Superior temporal gyrus (tissue), 1 donor: ENCODE measurements around the gene RABGGTA.
"Not testable (repeated sequence)": the region's sequence is repeated elsewhere in the genome, so short reads cannot be mapped to it uniquely, and the experiment has no call there.

Experiments
- DNase-seq: peaks from one replicate; pipeline ENCODE4 v3.0.0-alpha.2; 2016; ENCODE audit errors: extremely low spot score

The RABGGTA gene

DNA sequence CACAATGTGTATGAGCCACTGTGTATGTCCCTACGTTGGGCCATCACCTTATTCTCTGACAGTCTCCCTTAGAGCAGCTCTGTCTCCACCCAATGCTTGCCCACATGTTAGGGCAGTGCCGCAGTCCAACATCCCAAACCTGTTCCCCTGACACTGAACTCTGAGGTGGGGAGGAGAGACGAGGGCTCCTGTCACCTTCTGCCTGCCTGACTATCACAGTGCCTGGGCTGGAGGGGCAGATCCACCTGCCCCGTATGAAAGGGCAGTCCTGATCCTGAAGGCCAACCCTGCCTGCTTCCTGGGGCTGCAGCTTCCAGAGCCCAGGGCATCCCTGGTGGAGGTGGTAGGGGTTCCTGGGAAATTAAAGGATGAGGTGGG is 10.6 kb downstream of the RABGGTA start:
- DNase-seq: no peak

DNA sequence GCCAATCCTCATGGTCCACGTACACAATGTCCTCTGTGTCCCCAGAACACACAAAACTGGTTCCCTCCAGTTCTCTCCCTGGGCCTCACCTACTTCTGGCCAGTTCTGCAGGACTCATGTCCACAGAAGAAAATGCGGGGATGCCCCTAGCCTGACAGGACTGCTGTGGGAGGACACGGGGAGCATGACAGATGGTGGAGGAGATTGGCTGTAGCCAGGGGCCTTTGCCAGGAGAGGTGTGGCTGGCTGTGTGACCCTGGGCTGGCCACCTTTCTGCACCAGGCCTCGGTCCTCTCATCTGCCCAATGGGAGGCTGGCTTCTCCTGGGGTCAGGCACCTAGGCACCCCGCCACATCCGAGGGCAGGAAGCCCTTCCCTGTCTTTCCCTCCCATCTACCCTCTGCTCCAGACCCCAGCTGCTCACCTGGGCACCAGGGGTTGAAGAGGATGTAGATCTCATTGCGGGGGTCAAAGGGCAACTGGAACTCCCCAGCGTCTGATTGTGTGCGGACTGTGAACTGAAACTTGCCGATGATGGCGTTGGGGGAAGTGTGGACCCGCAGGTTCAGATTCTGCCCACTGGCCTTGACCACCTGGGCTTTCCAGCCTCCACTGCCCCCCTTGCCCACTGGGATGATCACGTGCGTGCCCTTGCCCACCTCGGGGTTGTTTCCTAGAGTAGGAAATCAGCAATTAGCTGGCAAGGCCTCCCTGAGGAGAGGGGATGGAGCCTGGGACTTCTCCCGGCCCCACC is 11.2 kb downstream of the RABGGTA start:
- DNase-seq: no peak

DNA sequence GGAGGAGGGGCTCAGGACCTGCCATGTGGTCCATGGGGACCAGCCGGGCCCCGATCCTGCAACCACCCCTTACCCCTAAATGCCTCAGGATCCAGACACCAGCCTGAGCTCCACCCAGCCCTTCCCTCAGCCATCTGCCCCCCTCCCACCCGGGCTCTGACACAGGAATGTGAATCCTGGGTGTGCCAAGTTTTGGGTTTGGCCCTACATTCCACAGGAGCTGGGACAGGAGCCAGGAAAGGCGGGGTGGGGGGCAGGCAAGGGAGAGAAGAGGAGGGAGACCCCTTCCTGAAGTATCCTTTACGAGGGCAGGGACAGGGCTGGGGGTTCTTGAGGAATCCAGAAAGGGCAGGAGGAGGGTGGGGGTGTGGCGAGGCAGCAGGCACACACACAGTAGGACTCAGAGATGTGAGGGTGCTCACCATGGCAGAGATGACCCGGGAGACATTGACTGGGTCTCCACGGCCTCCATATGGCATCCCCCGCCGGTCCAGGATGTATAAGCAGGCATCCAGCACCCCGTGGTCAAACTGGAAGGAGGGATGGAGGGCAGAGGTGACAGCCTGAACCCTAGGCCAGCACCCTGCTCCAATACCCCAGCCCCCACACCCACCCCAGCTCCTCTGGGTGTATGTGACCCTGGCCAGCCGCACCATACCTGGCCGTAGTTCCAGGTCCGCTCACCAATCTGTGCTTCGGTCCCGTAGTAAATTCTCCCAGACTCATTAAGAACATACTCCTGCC is 11.9 kb downstream of the RABGGTA start:
- no peak for DNase-seq

DNA sequence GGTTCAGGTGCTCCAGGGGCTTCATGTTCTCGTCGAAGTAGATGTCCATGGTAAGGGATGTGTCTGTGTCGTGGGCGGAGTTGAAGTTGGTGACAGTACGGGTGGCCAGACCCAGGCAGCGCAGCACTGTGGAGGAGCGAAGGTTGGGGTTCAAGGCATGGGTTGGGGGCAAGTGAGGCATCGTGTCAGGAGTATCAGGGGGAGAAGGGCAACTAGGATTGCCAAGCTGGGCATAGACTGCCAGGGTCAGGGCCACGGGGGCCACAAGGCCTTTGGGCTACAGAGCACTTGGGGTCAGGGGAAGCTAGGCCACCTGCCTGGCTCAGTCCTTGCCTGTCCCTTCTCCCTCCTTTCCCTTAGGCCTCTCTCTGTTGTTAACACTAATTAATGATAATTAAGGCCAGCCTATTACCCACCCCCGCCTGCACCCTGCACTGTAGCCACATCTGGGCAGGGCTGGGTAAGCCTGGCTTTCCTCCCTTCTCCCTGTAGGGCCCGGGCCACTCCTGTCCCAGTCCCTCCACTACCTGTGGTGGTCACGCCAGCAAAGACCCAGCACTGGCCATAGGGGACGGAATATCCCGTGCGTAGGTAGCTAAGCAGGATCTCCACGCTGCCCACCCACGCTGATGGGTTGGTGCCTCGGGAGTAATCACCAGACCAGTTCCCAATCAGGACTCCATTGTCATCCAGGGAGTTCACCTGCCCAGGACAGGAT is 12.7 kb downstream of the RABGGTA start:
- no peak for DNase-seq

DNA sequence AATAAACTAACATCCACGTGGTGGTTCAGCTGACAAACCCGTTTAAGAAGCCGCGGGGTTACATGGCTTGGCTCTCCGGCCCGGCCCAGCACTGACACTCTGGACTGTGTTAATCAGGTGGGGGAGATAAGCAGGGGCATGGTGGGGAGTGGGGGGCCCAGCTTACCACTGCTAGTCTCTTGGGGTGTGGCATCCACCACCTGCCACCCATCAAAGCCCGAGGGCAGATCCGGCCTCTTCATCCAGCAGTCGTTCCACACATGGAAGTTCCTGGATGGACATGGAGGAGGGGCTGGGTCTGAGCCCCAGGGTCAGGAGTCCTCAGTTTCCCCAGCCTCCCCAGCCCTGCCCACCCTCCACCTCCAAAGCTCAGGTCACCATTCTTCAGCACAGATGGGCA is 13.3 kb downstream of the RABGGTA start:
- no peak for DNase-seq

DNA sequence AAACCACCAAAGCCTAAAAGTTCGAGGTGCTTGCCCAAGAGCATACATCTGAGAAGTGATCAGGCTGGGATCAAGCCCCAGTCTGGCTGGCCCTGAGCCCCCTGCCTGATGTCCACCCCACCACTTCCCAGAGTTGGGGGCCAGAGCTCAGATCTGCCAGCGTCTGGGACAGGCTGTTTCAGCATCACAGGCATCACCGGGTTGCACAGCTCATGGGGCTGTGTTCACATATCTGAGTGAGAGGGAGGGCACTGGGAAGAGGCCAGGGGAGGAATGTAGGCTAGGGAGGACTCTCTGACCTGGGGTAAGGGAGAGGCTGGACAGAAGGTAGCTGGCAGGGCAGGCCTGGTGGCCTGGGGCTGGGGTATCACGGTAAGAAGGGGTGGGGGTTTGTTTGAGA is 14.4 kb downstream of the RABGGTA start:
- no peak for DNase-seq

DNA sequence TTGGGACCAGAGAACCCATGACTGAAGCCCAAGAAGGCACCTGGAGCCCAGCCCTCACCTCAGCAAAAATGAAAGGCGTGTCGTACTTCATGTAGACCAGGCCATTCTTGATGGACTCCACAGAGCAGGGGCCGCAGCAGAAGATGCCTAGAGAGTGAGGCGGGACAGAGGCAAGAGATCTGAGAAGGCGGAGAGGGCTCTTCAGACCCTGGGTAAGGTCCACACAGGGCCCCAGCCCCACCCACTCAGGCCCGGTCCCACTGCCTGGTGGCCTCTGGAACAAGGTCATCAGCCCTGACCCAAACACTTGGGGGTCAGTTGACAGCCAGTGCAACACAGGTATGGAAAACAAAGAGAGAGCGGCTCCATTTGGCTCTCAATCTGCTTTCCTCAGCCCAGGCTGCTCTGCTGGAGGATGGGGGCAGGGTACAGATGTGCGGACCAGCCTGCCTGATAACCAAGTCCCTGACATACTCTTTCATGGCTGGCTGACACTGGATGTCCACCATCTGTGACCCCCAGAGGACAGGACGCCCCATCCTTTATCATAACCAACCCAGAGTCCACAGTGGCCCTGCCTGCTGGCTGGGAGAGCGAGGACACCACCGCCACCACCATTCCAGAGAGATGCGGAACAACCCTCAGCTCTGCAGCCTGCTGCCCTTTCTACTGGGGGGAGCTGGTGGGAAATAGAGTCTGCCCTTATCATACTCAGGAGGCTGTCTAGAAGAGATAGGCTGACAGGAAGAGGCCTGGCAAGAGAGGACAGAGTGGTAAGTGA is 15.3 kb downstream of the RABGGTA start:
- DNase-seq: no peak

DNA sequence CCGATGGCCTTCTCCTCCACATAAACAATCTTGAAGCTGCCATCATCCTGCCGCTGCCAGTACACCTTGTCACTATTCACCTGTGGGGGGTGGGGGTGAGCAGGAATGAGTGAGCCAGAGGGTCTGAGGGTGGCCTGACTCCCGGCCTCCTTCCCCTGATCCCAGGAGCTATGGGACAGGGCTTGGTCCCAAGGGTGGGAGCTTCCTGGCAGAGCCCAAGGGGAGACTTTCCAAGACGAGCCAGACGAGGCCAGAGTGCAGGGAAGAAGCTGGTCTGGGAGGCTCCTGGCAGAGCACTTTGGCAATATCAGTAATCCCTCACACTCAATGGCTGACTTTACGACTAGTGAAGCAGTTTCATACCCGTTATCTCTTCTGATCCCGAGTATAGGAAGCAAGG is 16.0 kb downstream of the RABGGTA start:
- no peak for DNase-seq

DNA sequence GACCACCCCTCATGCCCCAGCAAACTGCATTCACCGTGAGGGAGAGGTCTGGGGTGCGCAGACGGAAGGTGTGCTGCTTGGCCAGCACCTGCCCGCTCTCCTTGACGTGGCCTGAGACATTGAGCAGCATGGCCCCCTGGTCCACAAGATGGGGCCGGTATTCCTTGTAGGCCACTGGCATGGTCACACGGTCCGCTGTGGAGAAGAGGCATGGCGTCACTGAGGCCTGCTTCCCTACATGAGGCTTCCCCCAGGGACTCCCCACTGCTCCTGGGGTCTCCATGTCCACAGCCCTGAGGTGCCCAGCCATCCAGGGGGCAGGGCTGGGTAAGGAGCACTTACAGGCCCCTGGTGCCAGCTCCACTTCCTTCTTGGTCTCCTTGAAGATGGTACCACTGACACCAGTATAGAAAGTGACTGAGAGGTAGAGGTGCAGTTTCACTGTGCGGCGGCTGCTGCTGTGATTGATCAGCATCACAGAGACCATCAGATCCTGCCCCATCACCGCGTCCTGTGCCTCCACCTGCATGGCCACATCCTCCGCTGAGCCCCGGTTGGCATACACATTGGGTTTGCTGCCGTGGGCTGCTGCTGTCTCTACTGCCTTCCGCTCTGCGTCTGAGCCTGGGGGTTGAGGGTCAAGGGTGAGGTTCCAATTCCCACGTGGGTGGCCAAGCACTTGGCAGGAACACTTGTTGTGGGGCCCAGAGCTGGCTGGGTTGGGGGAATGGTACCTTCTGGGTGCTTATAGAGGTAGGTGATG is 16.6 kb downstream of the RABGGTA start:
- DNase-seq: no peak

DNA sequence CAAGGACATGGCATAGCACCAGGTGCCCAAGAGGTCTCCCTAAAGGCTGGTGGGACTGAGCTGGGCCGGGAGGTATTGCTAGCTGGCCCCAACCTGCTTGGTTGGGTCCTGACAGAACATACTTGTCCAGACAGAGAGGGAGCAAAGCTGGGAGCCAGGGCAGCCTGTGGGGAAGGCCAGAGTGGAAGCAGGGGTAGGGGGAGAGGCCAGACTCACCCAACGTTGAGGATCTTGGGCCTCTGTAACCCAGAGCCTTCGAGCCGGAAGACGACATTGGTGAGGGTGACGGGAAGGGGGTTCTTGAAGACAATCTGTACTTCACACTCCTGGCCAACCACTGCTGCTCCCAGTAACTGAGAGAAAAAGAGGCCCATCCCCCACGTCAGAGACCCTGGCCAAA is 17.5 kb downstream of the RABGGTA start:
- DNase-seq: no peak

DNA sequence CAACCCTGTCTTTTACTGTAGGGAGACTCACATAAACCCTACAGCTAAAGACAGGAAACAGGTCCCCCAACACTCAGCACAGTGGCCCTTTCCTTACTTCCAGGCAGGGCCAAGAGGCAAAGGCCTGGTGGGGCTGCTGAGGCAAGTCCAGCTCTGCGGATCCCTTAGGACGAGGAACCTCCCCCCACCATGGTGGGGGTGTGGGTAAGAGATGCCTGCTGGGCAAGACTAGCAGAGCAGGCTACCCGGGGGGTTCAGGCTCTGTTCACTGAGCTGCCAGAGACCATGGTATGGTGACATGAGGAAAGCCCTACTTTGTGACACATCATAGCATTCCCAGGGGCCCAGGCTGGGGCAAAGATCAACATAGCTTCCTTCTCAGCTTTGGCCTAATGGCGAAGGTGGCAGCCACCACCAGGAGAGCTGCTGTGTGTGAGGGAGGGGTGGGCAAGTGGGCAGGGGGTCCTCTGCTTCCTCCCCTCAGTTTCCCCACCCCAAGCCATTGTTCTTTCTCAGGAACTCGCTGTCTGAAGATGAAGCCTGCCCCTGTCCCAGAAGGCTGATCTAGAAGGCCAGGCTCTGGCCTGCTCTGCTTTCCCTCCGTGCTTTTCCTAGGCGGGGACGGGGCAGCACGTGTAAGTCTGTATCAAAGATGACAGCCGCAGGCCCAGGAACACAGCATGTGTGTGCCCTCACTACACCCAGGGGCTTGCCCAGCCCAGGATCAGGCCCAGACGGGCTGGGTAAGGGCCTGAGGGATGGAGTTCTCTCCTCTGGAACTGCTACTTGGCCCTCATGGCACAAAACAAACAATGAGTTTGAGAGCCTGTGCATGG is 18.9 kb downstream of the RABGGTA start:
- DNase-seq: no peak

DNA sequence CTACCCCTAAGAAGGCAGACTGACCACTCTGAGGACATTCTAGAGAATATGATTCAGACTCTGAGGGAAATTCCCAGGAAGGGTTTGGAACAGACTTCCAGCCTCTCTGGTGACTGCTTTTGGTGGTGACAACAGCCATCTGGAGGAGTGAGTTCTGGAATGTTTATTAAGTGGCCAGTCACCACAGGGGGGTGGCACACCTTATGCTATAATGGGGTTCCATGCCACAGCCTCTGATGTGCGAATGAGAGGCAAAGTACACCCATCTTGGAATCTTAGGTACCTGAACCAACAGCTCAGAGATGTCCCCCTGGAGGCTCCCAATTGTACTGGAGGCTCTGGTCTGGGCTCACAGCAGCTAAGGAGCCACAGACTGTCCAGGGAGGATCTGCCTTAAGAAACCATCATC is 19.5 kb downstream of the RABGGTA start:
- DNase-seq: no peak

DNA sequence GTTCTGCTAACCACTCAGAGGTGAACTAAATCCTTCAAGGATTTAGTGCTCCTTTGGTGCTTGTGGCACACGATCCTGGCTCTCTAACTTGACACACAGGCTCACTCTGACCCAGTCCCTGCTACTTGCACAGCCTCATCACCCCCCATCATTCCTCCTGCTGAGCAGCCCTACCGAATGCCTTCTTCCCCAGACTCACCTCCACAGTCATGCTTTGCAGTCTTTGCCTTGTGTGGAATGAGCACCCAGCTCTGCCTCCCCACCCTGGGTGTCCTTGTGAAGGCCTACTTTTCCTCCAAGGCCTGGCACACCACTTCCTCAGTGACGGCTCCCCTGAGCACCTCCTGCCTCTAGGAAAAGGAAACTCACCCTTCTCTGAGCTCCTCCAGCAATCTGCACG is 21.0 kb downstream of the RABGGTA start:
- DNase-seq: no peak

DNA sequence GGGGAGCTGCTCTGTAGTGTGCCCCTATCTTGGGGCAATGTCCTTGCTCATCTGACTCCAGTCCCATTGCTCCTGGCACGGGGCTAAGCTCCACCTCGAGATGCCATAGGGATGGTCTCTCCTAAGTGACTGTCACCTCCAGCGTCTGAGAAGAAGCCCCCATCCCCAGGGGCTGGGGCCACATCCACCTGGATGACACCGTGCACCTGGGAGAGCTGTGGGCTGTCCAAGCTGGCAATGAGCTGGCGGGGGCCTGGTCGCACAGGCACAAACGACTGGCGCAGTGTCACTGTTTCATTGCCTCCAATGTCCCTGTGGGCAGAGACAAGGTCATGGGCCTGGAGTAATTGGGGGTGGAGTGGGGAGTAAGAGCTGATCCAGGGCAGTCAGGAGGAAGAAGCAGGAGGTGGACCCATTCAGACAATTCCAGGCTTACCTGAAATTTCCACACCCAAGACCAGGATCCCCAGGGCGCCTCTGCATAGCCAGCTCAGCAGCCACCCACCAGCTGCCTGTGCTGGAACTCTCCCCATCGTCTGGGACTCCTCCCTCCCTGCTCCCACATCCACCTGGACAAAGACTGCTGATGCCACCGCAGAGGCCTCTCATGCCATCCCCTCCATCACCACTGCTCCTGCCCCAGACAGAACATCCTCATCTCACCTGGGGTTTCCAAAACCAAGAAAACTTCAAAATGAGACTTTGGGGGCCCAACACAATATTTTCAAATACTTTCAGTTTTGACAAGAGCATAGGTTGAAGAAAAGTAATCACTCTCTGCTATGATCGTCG is 22.0 kb downstream of the RABGGTA start:
- DNase-seq: no peak

DNA sequence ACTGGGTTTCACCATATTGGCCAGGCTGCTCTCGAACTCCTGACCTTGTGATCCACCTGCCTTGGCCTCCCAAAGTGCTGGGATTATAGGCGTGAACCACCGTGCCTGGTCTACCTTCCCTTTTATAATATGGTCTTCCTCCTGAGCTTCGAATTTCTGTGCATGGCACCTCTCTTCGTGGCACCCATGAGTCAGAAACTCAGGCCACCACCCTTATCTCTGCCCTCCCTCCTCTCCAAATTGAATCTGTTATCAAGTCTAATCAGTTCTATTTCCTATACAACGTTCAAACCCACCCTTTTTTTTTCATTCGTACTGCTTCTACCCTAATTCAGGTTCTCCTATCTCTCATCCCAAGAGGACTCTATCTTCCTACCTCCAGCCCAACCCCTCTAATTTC is 24.0 kb downstream of the RABGGTA start:
- DNase-seq: no peak

DNA sequence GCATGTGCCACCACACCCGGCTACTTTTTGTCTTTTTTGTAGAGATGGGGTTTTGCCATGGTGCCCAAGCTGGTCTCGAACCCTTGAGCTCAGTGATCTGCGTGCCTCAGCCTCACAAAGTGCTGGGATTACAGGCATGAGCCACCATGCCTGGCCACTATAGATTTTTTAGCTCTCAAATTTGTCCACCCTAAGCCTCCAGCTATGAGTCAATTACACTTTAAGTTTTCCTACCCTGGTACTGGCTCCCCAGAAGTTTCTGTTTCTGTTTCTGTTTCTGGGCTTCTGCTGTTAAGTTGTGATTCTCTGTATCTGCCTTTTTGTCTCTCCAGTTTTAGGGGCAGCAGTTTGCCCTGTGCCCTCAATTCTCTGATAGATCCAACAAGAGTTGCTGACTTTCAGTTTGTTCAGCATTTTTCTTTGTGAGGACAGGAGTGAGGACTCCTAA is 24.6 kb downstream of the RABGGTA start:
- no peak for DNase-seq

DNA sequence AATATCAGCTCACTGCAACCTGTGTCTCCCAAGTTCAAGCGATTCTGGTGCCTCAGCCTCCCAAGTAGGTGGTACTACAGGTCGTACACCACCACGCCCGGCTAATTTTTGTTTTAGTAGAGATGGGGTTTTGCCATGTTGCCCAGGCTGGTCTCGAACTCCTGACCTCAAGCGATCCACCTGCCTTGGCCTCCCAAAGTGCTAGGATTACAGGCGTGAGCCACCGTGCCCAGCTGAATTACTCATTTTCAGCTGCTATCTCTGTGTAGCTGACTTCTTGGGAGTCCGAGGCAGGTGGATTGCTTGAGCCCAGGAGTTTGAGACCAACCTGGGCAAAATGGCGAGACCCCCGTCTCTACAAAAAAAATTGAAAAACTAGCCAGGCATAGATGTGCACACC is 26.0 kb downstream of the RABGGTA start:
- DNase-seq: not testable (repeated sequence)

DNA sequence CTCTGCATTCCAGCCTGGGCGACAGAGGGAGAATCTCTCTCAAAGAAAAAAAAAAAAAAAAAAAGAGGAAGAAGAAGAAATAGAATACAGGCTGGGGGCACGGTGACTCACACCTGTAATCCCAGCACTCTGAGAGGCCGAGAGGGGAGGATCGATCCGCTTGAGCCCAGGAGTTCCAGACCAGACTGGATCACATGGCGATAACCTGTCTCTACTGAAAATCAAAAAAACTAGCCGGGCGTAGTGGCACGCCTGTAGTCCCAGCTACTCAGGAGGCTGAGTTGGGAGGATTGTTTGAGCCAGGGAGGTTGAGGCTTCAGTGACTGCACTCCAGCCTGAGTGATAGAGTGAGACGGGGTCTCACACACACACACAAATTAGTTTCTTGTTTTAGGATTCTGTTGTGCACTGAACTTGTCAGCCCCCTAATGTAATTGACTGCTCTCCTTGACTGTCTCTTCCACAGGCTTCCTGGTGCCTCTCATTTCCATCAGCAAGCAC is 28.0 kb downstream of the RABGGTA start:
- no peak for DNase-seq

DNA sequence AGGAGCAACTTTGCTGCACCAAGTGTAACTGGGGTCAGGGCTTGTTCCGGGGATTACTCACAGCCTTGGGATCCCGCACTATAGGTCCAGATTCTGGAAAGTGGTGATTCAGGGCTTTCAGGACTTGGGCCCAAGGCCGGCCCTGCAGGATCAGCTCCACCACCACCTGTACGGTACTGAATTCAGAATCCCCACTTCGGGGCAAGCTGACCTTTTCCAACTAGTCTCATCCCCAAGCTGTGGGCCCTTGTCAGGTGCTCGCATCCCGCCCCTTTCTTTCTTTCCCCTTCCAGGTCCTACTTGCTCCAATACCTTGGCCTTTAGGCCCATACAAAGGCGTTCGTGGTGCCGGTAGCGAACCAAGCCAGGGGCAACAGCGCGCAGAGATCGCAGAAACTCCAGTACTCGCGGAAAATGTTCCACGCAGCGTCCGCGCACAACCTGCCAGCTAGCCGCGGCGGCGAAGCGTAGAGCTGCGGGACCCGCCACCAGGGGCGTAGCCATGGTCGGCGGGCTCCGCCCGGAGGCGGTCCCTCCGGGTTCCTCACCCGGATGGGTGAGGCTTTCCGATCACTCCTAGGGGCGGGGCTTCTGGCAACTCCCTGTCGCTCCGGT is 29.5 kb downstream of the RABGGTA start:
- no peak for DNase-seq
